Stimulated activated CD4-positive, alpha-beta T cell treated with anti-CD3 and anti-CD28 coated beads, TNF-alpha, amount 100 ng/mL, for 1 hour (primary cell): ENCODE results near the gene DYNC1I1.

ENCODE experiments used
- DNase-seq, 3 donors: peaks; one replicate each; pipeline ENCODE4 v3.0.0-alpha.2; 2020; ENCODE audit warnings: low read depth in 3 of 3, low spot score in 1 of 3

Gene DYNC1I1

DNA sequence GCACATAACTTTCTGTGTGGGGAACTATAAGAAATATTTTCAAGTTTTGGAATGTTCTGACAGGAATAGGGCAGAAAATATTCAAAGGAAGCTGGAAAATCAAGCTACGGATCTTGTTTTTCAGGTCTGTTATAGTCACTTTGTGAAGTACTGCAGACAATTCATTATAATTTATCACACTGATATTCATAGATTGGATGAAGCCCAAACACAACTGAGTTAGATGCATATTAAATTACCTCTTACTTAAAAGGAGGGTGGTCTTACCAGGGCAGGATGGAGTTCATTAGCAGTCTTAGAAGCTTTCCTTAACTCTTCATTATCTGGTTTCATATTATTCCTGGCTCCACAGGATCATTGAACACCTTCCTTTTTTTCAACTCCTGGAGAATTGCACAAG is 242.3 kb downstream of the DYNC1I1 start:
- no peak for DNase-seq

DNA sequence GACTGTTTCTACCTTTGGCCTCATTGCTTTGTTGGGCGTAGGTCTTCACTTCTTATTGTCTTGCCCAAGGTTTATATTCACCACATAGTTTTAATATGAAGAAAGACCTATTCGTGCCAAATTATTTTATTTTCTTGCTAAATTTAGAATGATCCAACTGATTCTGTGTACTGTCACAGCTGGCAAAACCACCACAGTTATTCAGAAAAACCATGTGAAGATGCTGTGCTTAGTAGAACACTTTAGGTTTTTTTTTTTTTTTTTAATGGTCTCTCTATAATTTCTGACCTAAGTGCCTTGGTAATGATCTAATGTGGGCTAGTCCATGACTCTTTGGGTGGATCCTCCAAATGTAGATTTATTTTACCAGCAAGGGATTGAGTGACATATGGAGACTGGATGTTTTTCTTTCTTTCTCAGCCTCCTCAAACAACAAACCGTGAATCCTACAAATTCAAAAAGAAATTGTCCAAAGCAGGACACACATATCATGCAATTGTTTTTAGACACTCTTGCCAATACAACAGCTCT is 243.8 kb downstream of the DYNC1I1 start:
- no peak for DNase-seq

DNA sequence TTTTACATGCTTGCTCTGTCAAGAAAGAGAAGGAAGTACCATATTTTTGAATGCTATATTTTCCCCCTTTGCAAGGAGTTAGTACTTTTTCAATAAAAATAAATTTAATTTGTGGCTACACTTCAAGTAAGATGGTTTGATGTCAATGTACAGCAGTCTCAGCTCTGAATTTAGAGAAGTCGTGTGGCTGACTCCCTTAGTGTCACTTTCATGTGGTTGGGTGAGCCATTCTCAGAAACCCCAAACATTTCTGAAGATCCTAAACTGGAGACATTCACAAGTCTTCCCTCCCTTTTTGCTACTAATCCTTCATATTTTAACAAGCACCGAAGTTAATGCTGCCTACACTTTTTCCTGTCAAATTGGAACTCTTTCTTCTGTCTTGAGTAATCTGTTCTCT is 244.4 kb downstream of the DYNC1I1 start:
- DNase-seq, result no peak

DNA sequence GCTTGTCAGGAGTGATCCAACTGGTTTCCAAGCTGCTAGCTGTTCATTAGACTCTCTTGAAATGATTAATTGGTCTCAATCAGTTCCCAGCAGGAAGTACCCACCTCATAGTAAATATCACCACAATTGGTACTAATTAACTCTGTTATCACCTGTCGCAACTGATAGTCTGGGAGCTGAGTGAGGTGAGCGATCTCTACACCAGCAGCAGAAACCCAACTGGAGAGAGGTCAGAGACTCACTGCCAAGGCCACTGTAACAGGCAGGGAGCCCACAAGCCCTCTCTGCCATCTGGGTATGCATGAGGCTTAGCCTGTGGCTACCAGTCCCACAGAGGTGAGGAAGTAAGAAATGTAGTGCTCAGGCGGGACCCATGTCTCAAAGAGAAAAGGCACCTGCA is 245.5 kb downstream of the DYNC1I1 start:
- no peak for DNase-seq

- no peak for DNase-seq
These were observed 249.2 kb downstream of the DYNC1I1 start for GRCh38 chr7:96021568-96021967.

GRCh38 chr7:96023387-96023786 is 251.0 kb downstream of the DYNC1I1 start:
- DNase-seq, result no peak

GRCh38 chr7:96026010-96026409 is 253.7 kb downstream of the DYNC1I1 start:
- DNase-seq, result no peak

- no peak for DNase-seq
These were observed 254.3 kb downstream of the DYNC1I1 start for GRCh38 chr7:96026611-96027010.

GRCh38 chr7:96028729-96029128 is 256.4 kb downstream of the DYNC1I1 start:
- DNase-seq, result no peak

GRCh38 chr7:96033009-96033598 is 260.8 kb downstream of the DYNC1I1 start:
- DNase-seq, result no peak

- DNase-seq, result no peak
These were observed 262.8 kb downstream of the DYNC1I1 start for GRCh38 chr7:96034940-96035727.

DNA sequence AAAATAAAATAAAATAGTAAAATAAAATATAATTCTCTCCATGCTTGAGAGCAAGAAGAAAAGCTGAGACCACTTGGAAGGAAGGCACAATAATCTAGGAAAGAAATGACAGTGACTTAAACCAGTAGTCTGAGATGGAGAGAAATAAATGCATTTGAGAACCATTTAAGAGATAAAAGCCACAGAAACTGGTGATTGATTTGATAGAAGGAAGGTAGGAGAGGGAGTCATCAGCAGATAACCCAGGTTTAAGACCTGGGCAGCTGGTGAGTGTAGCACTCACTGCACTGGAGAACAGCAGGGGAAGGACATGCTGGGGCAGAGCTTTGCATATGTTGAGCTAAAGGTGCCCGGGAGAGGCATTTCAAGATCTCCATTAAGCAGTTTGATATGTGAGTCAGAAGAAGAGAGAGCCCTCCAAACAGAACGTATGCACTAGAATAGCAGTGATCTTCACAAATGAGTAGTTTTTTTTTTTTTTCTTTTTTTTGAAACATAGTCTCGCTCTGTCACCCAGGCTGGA is 268.0 kb downstream of the DYNC1I1 start:
- no peak for DNase-seq

- no peak for DNase-seq
These were observed 268.8 kb downstream of the DYNC1I1 start for GRCh38 chr7:96041171-96041570.

DNA sequence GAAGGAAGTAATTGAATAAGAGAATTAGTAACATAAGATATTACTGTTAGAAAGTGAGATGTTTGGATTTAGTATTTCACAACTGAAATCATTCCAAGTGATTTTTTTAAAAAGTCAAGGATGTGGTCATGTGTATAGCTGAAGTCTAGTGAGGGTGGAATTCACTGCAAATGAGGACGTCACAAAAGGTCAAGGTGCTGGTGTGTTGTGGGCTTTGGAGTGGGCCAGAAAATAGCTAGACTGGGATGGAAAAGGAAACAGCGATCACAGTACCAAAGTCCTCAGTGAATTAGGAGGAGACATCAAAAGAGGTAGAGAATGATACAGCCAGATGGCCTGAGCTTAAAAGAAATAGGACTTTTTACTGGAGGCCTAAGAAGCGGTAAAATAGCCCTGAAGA is 272.8 kb downstream of the DYNC1I1 start:
- no peak for DNase-seq

DNA sequence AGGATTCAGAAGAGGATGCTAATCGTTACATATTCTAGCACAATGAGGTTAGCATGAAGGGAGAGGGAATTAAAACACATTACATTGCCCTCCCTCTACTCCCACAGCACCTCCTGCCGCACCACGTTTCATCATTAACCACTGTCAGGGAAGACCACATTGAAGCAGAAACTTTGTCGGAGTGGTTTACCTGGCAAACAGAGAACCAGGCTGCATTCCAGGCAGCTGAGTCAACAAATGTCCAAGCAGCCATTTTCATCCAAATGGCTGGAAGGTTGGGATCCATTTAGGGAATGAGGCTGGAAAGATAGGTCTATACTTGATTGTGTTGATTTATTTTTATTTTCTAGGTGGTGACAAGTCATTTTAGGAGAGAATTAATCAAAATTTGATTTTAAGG is 273.6 kb downstream of the DYNC1I1 start:
- DNase-seq, result no peak

DNA sequence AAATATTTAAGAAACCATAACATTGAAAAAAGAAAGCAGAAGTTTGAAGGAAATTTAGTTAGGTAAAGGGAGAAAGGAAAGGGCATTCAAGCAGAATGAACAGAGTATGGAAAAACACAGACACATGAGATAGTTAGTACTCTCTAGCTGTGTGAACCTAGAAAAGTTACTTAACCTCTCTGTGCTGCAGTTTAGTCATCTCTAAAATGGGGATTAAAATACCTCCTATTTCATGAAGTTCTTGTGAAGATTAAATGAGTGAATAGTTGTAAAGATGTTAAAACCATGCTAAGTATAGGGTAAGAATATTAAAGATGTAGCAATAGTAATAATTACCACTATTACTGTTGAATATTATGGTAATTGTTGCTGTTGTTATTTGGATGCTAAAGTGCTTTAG is 279.9 kb downstream of the DYNC1I1 start:
- DNase-seq, result no peak

- no peak for DNase-seq
These were observed 280.6 kb downstream of the DYNC1I1 start for GRCh38 chr7:96052860-96053470.

DNA sequence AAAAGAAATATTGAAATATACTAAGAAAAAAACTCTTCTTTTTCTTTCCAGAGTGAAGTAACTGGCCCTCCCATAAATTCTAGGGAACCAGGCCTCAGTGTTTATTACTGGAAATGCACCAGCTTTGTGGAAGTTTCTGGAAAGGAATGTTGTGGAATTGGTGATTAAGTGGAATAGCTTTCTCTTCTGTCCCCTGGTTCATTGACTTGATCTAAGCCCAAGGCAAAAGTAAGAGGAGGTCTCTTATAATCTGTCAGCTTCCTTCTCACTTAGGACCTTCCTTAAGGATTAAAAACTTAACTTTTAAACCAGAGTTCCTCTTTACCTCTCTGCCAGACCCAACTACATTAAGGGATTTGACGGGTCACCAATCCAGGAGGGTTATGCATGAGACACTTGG is 283.4 kb downstream of the DYNC1I1 start:
- DNase-seq, result no peak

DNA sequence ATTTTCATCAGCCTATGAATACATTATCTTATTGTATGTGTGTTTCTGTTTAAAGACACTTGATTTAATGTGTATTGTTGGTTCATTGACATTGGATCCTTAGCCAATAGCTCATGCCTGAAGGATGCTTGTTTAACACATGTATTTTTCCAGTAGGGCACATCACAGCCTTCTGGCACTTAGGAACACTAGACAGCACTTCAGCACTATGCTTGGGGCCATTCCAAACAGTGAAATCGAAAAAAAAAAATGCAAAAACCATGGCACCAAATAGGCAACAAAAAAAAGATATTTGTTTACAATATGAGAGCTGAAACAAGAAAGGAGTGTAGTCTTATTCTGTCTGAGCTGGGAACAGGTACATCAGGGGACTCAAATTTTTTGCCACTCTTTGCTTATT is 286.7 kb downstream of the DYNC1I1 start:
- no peak for DNase-seq

DNA sequence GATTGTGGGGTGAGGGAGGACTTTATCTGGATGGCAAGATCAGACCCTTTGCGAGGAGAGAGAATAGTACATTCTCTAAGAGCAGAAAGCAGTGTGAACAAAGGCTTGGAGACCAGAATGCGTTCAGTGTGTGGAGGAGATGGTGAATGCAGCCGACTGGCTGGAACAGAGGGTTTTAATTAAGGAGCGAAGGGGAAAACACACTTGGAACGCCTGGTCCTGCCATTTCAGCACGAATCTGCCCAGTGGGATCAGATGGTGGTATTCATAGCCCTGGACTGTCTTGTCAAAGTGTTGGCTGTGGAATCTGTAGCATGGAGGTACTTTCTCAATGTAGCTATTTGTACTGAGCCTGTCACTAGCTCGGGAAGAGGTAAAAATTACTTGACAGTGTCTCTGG is 288.7 kb downstream of the DYNC1I1 start:
- DNase-seq, result no peak

DNA sequence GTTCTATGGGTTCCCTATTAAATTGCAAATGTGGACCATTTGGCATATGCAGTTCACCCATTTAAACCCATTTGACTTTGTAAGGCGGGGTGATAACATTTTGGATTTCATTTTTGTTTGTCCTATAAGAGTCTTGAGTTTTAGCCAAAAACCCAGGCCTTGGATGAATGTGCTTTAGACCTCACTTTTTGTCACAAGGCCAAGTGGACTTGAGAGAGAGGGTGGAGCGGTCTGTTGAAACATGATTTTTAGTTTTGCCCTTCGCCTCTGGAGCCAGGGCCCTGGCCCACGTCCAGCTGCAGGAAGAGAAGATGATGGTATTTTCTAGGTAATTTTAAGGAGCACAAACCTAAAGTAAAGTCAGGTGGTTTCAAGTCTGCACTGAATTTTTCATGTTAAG is 289.5 kb downstream of the DYNC1I1 start:
- no peak for DNase-seq

DNA sequence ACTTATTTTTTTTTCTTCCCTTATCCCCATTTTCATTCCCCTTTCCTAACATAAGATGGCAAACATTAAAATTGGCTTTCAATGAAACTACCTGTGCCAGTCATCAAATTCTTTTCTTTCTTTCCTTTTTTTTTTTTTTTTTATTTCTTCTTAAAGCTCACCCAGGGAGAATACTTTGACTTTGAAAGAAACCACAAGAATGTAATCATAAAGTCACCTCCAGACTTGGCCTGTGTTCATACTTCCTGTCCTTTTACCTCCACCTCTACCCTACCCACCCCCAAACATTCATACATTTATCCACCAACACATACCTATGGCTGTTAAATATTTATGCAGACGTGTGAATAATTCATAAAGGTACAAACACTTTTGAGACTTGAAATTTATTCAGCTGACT is 295.0 kb downstream of the DYNC1I1 start:
- no peak for DNase-seq
